Measurements from ENCODE around the gene CDC42BPA. TPM values are rescaled to one million over a fixed set of nuclear protein-coding genes. Genes with fewer than 3 reads are reported as not detected.

CDC42BPA gene
- total and polyA plus RNA-seq, 9 of the 15 experiments (the other 6 are each of a cell fraction or from before 2014, with no cell fraction given) = 8.0 to 77.5 (median 52.1) TPM

DNA sequence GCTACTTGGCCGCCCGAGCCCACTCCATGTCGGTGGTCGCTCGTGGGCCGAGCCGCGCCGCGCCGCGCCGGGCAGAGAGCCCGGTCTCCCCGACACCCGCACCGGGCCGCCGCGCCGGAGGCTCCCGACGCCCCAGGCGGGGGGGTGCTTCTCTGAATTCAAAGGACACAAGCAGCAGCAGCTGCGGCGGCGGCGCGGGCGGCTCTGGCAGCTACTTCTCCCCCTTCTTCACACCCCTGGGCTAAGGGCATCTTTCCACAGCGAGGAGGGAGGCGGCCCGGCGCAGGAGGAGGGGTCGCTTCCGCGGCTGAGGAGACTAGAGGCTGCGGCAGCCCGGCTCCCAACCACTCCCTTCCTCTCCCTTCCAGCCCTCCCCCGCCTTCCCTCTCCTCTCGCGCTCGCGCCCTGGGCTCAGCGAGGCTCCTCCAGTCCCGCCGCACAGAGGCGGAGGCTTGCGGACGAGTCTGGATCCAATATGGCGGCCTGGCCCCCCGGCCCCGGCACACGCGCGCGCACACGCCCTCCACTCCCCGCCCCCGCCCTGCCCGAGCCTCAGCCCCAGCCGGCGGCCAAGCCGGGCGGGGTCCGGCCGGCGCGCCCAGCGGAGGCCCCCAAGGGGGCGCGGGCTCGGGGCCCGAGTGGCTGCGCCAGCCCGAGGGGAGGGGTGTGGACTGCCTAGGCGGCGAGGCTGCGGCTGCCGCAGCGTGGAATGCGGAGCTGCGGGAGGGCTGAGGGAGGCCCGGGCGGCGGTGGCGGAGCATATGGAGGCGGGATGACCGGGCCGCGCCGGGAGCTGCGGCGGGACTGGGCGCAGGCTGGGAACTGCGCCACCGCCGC, at the start of gene CDC42BPA (continued):
- TF ChIP-seq MAZ (CRISPR knock-in tag; conservative IDR thresholded peaks at IDR 0.05 in 1 of 2, IDR thresholded peaks at IDR 0.05 in 1 of 2) (peak; percentile 85 to 94), SRSF1 (IDR thresholded peaks at IDR 0.05; ENCODE audit: low read depth, low read length) (no peak), POLR2G (IDR thresholded peaks at IDR 0.05; ENCODE audit: low read depth, low read length) (peak; percentile 92), JUNB (CRISPR knock-in tag; conservative IDR thresholded peaks at IDR 0.05) (0 out of 2 replicates have a peak, but pooled peaks have one; percentile 37), POLR2AphosphoS2 (IDR thresholded peaks at IDR 0.05; ENCODE audit: low read length) (no peak), FOXK1 (CRISPR knock-in tag; IDR thresholded peaks at IDR 0.05; ENCODE audit: borderline replicate concordance) (no peak), ARNT (IDR thresholded peaks at IDR 0.05) (no peak), C11orf30 (IDR thresholded peaks at IDR 0.05; ENCODE audit: low read depth) (no peak), LEF1 (IDR thresholded peaks at IDR 0.05) (peak; percentile 26; the same call in 1 of the 2 replicates), SMC3 (conservative IDR thresholded peaks at IDR 0.05; ENCODE audit: insufficient read depth, low read depth, low read length) (no peak), KDM5B (IDR thresholded peaks at IDR 0.05; ENCODE audit: insufficient replicate concordance, low read depth, low read length) (peak; percentile 58), RBFOX2 (IDR thresholded peaks at IDR 0.05; ENCODE audit: low read depth, low read length) (peak; percentile 93), STAG1 (CRISPR knock-in tag; IDR thresholded peaks at IDR 0.05; ENCODE audit: borderline replicate concordance) (no peak), PTRF (tag; IDR thresholded peaks at IDR 0.05) (no peak), PYGO2 (tag; IDR thresholded peaks at IDR 0.05) (no peak)
- TF ChIP-seq, protein P1, sequence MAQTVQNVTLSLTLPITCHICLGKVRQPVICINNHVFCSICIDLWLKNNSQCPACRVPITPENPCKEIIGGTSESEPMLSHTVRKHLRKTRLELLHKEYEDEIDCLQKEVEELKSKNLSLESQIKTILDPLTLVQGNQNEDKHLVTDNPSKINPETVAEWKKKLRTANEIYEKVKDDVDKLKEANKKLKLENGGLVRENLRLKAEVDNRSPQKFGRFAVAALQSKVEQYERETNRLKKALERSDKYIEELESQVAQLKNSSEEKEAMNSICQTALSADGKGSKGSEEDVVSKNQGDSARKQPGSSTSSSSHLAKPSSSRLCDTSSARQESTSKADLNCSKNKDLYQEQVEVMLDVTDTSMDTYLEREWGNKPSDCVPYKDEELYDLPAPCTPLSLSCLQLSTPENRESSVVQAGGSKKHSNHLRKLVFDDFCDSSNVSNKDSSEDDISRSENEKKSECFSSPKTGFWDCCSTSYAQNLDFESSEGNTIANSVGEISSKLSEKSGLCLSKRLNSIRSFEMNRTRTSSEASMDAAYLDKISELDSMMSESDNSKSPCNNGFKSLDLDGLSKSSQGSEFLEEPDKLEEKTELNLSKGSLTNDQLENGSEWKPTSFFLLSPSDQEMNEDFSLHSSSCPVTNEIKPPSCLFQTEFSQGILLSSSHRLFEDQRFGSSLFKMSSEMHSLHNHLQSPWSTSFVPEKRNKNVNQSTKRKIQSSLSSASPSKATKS (CRISPR knock-in tag; IDR thresholded peaks at IDR 0.05) = no peak
- TF ChIP-seq, protein P2, sequence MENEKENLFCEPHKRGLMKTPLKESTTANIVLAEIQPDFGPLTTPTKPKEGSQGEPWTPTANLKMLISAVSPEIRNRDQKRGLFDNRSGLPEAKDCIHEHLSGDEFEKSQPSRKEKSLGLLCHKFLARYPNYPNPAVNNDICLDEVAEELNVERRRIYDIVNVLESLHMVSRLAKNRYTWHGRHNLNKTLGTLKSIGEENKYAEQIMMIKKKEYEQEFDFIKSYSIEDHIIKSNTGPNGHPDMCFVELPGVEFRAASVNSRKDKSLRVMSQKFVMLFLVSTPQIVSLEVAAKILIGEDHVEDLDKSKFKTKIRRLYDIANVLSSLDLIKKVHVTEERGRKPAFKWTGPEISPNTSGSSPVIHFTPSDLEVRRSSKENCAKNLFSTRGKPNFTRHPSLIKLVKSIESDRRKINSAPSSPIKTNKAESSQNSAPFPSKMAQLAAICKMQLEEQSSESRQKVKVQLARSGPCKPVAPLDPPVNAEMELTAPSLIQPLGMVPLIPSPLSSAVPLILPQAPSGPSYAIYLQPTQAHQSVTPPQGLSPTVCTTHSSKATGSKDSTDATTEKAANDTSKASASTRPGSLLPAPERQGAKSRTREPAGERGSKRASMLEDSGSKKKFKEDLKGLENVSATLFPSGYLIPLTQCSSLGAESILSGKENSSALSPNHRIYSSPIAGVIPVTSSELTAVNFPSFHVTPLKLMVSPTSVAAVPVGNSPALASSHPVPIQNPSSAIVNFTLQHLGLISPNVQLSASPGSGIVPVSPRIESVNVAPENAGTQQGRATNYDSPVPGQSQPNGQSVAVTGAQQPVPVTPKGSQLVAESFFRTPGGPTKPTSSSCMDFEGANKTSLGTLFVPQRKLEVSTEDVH (IDR thresholded peaks at IDR 0.05; ENCODE audit: low read depth, partially characterized antibody) = no peak
- TF ChIP-seq, protein P3, sequence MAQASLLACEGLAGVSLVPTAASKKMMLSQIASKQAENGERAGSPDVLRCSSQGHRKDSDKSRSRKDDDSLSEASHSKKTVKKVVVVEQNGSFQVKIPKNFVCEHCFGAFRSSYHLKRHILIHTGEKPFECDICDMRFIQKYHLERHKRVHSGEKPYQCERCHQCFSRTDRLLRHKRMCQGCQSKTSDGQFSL (CRISPR knock-in tag; IDR thresholded peaks at IDR 0.05) = peak; percentile 63
- TF ChIP-seq, protein P3 (tag; IDR thresholded peaks at IDR 0.05) = peak in 1 of 2 experiments; percentile 83; a peak in 2 of 4 replicates
- TF ChIP-seq, protein P4, sequence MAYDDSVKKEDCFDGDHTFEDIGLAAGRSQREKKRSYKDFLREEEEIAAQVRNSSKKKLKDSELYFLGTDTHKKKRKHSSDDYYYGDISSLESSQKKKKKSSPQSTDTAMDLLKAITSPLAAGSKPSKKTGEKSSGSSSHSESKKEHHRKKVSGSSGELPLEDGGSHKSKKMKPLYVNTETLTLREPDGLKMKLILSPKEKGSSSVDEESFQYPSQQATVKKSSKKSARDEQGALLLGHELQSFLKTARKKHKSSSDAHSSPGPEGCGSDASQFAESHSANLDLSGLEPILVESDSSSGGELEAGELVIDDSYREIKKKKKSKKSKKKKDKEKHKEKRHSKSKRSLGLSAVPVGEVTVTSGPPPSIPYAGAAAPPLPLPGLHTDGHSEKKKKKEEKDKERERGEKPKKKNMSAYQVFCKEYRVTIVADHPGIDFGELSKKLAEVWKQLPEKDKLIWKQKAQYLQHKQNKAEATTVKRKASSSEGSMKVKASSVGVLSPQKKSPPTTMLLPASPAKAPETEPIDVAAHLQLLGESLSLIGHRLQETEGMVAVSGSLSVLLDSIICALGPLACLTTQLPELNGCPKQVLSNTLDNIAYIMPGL (CRISPR knock-in tag; IDR thresholded peaks at IDR 0.05) = no peak; the same call in 1 of the 2 replicates
